Stimulated activated CD4-positive, alpha-beta T cell treated with anti-CD3 and anti-CD28 coated beads, Interleukin-12 subunit alpha, Interleukin-12 subunit beta, amount 100 ng/mL, for 4 hours (primary cell): ENCODE results near the gene PANX1.
A peak's percentile ranks its signal among the peaks of the same experiment; 100 is the strongest.

ENCODE experiments used
- DNase-seq: peaks from one replicate; pipeline ENCODE4 v3.0.0-alpha.2; 2020

The PANX1 gene

GRCh38 chr11:94130298-94131046 is 1.8 kb downstream of the PANX1 start:
- no peak for DNase-seq

- DNase-seq: no peak
These were observed 2.5 kb downstream of the PANX1 start for GRCh38 chr11:94131047-94131717.

DNA sequence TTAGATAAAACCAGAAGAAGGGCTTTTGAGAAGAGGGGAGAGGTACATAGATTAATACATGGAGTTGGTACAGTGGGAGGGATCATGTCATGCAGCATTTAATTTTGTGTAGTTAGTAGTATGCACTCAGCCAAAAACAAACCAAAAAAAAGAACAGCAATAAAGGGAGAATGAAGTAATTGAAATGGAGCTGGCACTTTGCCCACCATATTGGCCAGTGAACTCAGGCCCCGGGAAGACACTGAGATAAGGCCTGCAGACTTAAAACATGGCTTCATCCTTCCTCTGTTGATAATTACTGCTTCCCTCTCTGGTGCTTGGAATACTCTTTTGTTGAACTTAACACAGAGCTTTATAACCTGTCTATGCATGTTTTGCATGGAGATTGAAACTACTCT is 3.1 kb downstream of the PANX1 start:
- no peak for DNase-seq

- no peak for DNase-seq
These were observed 3.5 kb downstream of the PANX1 start for GRCh38 chr11:94132152-94132558.

DNA sequence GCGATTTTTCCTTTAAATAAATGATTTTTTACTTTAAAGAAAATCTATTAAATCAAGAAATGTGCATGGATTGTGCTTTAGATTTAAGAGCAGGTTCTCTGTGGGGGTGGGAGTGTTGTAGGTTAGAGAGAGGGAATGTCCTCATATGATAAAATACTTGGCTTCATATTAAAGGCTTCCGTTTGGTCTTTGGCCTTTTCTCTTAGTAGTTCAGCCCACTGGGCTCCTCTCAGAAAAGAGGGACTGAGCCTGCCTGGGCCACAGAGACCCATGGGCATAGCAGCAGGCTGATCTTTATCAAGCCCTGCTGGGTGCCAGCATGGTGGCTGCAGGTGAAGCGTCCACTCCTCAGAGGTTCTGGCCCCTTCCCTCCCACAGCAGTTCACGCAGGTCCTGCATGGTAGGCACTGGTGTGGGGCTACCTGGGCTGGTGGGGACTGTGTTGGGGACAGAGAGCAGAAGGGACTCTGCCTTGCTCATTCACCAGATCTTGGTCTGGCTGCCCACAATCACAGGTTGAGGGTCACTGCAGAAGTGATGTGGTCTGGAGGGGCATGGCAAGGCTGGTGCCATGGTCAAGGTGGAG is 4.3 kb downstream of the PANX1 start:
- DNase-seq: no peak

GRCh38 chr11:94133752-94134151 is 5.1 kb downstream of the PANX1 start:
- DNase-seq: no peak

DNA sequence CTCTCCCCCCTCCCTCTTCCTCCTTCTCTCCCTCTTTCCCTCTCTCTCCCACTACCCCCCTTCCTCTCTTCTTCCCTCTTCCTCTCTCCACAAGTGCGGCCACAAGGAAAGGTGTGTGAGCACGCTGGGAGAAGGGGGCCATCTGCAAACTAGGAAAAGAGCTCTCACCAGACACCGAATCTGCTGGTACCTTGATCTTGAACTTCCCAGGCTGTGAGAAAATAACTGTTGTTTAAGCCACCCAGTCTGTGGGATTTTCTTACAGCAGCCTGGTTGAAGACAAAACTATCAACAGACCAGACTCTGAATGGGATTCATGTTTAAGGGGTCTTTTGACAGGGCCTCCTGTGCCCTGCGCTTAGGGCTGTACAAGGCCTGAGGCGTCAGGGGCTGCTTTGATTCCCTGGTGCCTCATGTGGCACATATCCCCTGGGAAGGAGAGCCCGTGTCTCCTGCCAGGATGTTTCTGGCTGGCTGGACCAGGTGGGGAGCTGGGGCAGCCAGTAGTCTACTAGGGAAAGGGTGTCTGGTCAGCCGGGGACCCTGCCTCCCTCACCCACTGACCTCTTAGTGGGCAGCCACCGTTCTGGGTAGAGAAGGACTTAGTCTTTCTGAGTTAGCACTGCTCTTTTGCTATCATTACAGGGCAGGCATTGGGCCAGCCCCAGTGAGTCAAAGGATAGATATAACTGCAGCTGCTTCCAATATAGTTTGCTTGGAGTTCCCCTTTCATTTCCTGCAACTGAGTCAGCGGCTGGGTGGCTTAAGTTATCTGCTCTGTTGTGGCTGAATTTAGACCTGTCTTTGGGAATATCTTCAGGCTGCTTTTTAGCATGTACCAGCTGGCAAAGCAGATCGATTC is 6.2 kb downstream of the PANX1 start:
- DNase-seq: peak; percentile 25

GRCh38 chr11:94139416-94139815 is 10.8 kb downstream of the PANX1 start:
- no peak for DNase-seq

GRCh38 chr11:94140154-94140655 is 11.6 kb downstream of the PANX1 start:
- no peak for DNase-seq

- DNase-seq: no peak
These were observed 13.1 kb downstream of the PANX1 start for GRCh38 chr11:94141511-94142307.

- no peak for DNase-seq
These were observed 14.0 kb downstream of the PANX1 start for GRCh38 chr11:94142308-94143281.

- no peak for DNase-seq
These were observed 15.6 kb downstream of the PANX1 start for GRCh38 chr11:94144216-94144615.

DNA sequence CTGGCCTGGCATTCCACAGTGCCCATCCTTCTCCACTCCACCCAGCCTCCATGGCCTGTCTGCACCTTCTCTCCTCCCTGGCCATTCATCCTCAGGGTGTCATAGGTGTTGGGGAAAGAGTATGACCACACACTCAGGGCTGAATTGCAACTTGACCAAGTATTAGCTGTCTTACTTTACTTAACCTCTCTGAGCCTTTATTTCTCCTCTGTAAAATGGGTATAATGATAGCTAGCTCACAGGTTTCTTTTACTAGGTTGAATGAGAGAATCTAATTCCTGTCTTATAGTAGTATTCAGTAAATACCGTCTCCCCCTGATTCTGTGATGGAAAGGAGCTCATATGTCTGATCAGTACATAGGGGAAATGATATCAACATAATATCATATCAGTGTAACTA is 16.0 kb downstream of the PANX1 start:
- DNase-seq: no peak

GRCh38 chr11:94145431-94145830 is 16.8 kb downstream of the PANX1 start:
- no peak for DNase-seq

DNA sequence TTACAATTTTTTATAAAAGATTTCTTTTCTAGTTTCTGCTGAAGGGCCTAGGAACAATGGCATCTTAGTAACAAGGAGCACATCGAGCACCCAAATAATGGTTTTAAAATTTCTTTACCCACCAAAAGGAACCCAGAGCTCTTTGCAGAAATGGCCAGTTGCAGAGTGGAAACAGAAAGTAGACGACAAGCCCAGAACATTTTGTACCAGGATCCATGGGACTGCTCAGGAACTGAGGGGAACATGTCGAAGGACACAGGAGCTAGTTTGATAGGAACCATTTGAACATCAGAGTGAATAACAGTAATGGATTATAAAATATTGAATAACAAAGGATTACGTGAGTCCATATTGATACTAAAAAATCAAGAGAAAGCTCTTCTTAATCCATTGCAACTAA is 17.3 kb downstream of the PANX1 start:
- DNase-seq: no peak

DNA sequence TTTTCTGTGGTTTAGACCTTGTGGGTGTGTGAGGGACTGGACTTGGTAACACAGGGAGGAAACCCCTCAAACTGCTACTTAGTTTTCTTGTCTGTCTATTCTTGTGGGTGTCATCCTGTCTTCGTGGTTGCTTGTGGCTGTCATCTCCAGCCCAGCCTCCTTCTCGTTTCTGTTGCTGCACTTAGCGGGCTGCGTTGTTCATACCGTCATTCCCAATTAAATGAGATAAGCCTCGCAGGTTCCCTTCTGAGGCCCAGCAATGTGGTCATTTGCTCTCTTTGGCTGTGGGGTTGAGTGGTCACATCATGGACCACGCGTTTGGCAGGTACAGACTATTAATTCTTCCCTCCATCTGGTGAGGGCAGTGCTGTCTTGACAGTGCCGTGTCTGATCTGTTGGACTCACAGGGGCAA is 18.8 kb downstream of the PANX1 start:
- no peak for DNase-seq

- DNase-seq: no peak
These were observed 19.5 kb downstream of the PANX1 start for GRCh38 chr11:94148189-94148588.

DNA sequence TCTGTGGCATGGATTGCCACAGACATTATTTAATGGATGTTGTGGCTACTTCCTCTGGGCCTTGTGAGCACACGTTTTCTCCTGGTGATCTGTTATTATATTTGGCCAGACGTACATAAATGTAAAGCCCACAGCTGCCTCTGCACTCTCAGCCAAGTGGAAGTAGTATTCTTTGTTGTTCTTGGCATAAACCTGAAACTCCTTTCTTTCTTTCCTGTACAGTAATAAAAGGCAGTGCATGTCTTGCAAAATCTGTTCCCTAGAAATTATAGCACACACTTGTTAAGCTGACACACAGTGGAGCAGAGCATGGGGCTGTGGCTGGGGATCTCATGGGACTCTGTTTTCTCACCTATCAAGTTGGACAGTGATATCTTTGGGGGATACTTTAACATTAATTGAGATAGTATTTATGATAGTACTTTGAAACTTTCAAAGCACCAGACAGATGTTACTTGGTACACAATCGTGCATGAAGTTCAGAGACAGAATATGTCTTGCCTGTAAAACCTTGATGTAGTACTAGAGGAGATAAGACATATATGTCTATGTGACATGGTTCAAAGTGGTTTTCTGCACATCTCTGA is 20.9 kb downstream of the PANX1 start:
- DNase-seq: no peak

DNA sequence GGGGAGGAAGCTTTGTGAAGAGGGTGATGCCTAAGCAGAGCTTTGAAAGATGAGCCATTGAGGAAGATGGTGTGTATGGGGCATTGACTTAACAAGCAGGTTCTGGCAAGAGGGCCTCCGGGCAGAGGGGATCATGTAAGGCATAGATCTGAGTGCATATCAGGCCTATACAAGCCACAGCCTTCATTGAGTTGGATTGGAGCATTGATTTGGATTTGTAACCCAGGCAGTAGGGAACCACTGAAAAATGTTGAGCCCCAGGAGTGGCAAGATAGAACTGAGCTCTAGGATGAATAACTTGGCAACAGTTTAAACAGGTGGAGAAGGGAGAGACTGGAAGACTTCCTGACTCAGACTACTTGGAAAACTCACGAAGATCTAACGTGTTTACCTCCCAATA is 21.4 kb downstream of the PANX1 start:
- DNase-seq: no peak
